A673 (cell line): ENCODE data around the gene PTPN23. TPM values are rescaled to one million over a fixed set of nuclear protein-coding genes. Genes with fewer than 3 reads are reported as not detected.
A peak's percentile ranks its signal among the peaks of the same experiment; 100 is the strongest.

Source experiments
- BruUV-seq: library from RNA; stranded (reverse); fragments of 400-500 nt; replicated peaks from 2 replicates; lab custom pipeline; 2021; lab: Mats Ljungman, UMichigan
- CTCF ChIA-PET: fragments of 300-600 bp; sonication (Branson Sonifier 250); formaldehyde crosslinking; loops from one replicate; lab custom pipeline; 2022; ENCODE audit warnings: antibody characterized with exemption; lab: Charles Lee
- POLR2A ChIA-PET: fragments of 300-600 bp; sonication (Branson Sonifier 250); formaldehyde crosslinking; loops from one replicate; lab custom pipeline; 2022; ENCODE audit warnings: antibody characterized with exemption; ENCODE audit not compliant: low non-redundant PET; lab: Charles Lee
- DNase-seq: peaks from one replicate; pipeline ENCODE4 v3.0.0-alpha.2; 2015; ENCODE audit warnings: low spot score
- H3K27ac ChIP-seq: fragments of 200-600 bp; sonication (generic); 2 replicates; pipeline ENCODE4 v1.5.1; 2016; ENCODE audit warnings: mixed run types, low read depth, mild to moderate bottlenecking, mixed read lengths, antibody characterized with exemption, low read length; ENCODE audit not compliant: poor library complexity, severe bottlenecking
- H3K27me3 ChIP-seq: fragments of 200-600 bp; sonication (generic); replicated peaks from 2 replicates; pipeline ENCODE4 v1.6.1; 2017; ENCODE audit warnings: mixed run types, low read depth, mild to moderate bottlenecking, mixed read lengths, antibody characterized with exemption, low read length; ENCODE audit not compliant: insufficient read depth, poor library complexity
- H3K36me3 ChIP-seq: fragments of 200-600 bp; sonication (generic); 2 replicates; pipeline ENCODE4 v1.6.1; 2016; ENCODE audit warnings: mixed run types, mild to moderate bottlenecking, mixed read lengths, antibody characterized with exemption, low read length; ENCODE audit not compliant: insufficient read depth, poor library complexity, severe bottlenecking
- H3K4me1 ChIP-seq: fragments of 200-600 bp; sonication (generic); 2 replicates; pipeline ENCODE4 v1.6.1; 2017; ENCODE audit warnings: mixed run types, mild to moderate bottlenecking, mixed read lengths, antibody characterized with exemption, low read length; ENCODE audit not compliant: insufficient read depth, poor library complexity, severe bottlenecking
- H3K4me3 ChIP-seq: fragments of 200-600 bp; sonication (generic); 2 replicates; pipeline ENCODE4 v1.5.1; 2016; ENCODE audit warnings: low read depth, mixed run types, mild to moderate bottlenecking, mixed read lengths, low read length; ENCODE audit not compliant: poor library complexity, severe bottlenecking
- H3K9me3 ChIP-seq: fragments of 200-600 bp; sonication (generic); 2 replicates; pipeline ENCODE4 v1.6.1; 2016; ENCODE audit warnings: mixed run types, low read depth, mild to moderate bottlenecking, mixed read lengths, antibody characterized with exemption, low read length; ENCODE audit not compliant: poor library complexity, severe bottlenecking
- EZH2 ChIP-seq: fragments of 200-600 bp; sonication (generic); IDR thresholded peaks from 2 replicates; pipeline ENCODE4 v1.6.1; 2017; ENCODE audit warnings: borderline replicate concordance, low read depth, mild to moderate bottlenecking, mixed read lengths, antibody characterized with exemption, low read length; ENCODE audit not compliant: poor library complexity, severe bottlenecking
- intact Hi-C: fragments of 100-400 bp; cut with micrococcal nuclease; formaldehyde crosslinking; loops from one replicate; pipeline ENCODE4 v1.10.0; 2022; ENCODE audit not compliant: unreplicated experiment
- total RNA-seq: library from RNA; stranded (reverse); gene quantifications from 2 replicates; pipeline ENCODE4 v1.2.3, GENCODE V29; 2021
- TF ChIP-seq, protein P1 (sequence below): fragments of 300-800, 200-600 bp; sonication (generic); conservative IDR thresholded peaks from 2 replicates; pipeline ENCODE4 v1.5.1; 2017; ENCODE audit warnings: low read depth, mild to moderate bottlenecking, antibody characterized with exemption, low read length, moderate library complexity, mixed read lengths

PTPN23 gene
- total RNA-seq, 1 experiment from 2014 or later, result 24.0 TPM

DNA sequence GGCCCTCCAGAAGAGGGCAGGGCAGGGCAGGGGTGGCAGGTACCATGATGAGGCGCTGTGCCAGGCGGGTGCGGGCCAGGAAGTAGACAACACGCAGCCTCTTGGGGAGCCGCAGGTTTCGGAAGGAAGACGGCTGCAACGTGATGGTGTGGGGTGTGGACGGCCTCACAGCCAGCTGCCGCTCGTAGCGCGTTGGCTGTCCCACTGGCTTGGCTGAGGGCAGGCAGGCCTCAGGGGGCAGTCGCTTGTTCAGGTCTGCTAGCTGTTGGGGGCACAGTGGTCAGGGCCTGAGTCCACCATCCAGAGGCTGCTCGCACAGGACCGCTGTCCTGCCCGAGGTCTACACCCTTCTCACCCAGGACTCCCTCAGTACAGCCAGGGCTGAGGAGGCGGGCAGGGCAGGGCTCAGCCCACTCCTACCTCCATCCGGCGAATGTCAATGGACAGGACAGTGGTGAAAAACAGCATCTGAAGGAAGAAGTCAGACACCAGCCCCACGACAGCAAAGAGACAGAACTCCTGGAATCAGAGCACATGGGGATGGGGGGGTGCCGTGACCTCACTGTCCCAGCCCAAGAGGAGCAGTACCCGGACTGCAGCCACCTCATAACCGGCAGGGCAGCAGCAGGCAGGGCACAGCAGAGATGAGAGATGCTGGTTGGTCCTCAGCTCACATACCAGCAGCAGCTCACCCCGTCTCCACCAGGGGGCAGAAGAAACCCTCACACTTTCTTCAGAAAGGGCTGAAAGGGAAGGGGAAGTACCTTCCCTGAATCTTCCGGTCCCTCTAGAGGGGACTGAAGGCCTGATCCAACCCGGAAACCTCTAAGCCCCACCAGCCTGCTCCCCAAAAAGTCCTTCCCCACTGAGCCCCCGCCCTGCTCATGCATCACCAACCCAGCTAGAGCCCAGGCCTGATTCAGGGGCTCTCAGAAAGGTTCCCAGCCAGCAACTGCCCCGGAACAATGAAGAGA lies 40.0 kb downstream of the PTPN23 start:
- intact Hi-C loops, result loop anchor here (2.0 to 5.0 kb wide), 2 partner anchors 57 to 368 kb away; partner anchors contain the start of gene SCAP
- CTCF ChIA-PET, result interaction anchor here (0.5 to 1.0 kb wide), 5 partner anchors 55 to 417 kb away, joined by 3 to 5 read pairs (median 3); partner anchors contain the start of gene SCAP

DNA sequence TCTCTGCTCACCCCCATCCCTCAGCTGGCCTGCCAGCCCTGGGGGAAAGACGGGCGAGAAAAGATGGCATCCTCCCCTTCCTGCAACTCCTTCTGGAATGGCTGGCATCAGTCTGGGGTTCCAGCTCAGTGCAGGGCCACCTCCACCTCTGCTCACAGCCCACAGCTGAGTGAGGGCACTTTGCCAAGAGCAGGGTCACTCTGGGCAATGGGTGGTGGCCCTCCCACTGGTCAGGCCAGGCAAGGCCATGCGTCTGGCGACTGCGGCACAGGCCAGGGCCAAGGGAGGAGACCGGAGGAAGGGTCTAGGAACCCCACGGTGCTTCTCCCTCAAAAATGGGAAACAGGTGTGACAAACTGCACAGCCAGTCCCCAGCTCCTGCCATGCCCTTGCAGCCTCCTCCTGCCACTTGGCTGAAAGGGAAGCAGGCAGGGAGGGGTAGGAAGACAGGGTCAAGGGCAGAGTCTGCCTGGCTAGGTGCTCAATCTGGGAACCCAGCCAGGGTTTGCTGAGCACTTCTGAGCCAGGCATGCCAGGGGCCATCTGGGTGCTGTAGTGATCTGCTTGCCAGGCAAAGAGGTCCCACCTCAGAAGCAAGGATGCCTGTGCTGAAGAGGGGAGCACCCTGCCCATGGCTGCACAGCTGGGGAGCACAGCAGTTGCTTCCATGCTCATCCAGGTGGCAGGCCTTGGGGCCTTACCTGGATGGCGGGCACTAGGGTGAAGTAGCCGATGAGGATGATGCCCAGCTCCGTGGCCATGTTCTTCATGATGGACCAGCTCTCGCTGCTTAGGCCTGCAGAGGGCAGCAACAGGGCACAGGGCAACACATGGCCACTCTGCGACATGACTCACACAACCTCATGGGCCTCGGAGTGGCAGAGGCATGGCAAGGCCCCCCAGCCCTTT lies 41.2 kb downstream of the PTPN23 start:
- intact Hi-C loops, result loop anchor here (2.0 to 5.0 kb wide), 2 partner anchors 55 to 367 kb away; partner anchors contain the start of gene SCAP
- H3K27me3 ChIP-seq, result no peaks in the 10 kb centered on the region
- H3K36me3 ChIP-seq, result peaks cover 5% of the 10 kb centered on the region
- H3K9me3 ChIP-seq, result no peaks in the 10 kb centered on the region
- H3K27ac ChIP-seq, result peak overlapping the region; percentile 59
- ChIA-PET CTCF (interaction anchor here (0.5 to 0.6 kb wide), 2 partner anchors 35 to 61 kb away, joined by 4 to 5 read pairs; no protein-coding TSS in a partner anchor), POLR2A (no interaction called here)
- no peak for DNase-seq
- H3K4me1 ChIP-seq, result no peaks in the 10 kb centered on the region
- BruUV-seq, result no TSS peak
- H3K4me3 ChIP-seq, result no peak overlapping the region
- TF ChIP-seq EZH2, result no peak
- TF ChIP-seq, protein P1, sequence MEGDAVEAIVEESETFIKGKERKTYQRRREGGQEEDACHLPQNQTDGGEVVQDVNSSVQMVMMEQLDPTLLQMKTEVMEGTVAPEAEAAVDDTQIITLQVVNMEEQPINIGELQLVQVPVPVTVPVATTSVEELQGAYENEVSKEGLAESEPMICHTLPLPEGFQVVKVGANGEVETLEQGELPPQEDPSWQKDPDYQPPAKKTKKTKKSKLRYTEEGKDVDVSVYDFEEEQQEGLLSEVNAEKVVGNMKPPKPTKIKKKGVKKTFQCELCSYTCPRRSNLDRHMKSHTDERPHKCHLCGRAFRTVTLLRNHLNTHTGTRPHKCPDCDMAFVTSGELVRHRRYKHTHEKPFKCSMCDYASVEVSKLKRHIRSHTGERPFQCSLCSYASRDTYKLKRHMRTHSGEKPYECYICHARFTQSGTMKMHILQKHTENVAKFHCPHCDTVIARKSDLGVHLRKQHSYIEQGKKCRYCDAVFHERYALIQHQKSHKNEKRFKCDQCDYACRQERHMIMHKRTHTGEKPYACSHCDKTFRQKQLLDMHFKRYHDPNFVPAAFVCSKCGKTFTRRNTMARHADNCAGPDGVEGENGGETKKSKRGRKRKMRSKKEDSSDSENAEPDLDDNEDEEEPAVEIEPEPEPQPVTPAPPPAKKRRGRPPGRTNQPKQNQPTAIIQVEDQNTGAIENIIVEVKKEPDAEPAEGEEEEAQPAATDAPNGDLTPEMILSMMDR, result no peak

More for the DNA sequence above, 40.0 kb downstream of the PTPN23 start:
- Histone ChIP-seq H3K36me3 (peaks cover 5% of the 10 kb centered on the region), H3K4me3 (no peak overlapping the region), H3K9me3 (no peaks in the 10 kb centered on the region), H3K27ac (peak overlapping the region; percentile 59), H3K4me1 (no peaks in the 10 kb centered on the region), H3K27me3 (no peaks in the 10 kb centered on the region)
- BruUV-seq, result no TSS peak
- TF ChIP-seq EZH2, result no peak
- TF ChIP-seq, protein P1, result peak; percentile 76
- POLR2A ChIA-PET, result no interaction called here
- peak; percentile 87 for DNase-seq

DNA sequence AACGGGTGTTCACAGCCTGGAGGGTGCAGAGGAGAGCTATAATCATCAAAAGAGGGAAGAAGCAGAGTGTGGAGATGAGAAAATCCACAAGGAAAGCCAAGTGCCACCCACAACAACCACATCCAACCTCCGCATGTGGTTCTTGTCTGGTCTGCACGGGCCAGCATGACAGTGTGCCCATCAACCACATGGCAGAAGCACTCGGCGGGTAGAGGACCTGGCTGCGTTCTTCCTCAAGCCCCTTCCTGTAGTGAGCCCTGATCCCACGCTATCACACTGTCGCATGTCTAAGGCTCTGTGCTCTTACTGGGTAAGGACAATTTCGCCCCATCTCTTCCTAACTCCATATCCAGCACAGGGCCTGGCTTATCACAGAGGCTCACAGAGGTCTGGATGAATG lies 41.9 kb downstream of the PTPN23 start:
- no peak for DNase-seq
- ChIA-PET POLR2A (no interaction called here), CTCF (no interaction called here)
- H3K9me3 ChIP-seq, result no peaks in the 10 kb centered on the region
- no peak overlapping the region for H3K27ac ChIP-seq
- H3K36me3 ChIP-seq, result peaks cover 5% of the 10 kb centered on the region
- H3K27me3 ChIP-seq, result no peaks in the 10 kb centered on the region
- TF ChIP-seq, protein P1, result no peak
- TF ChIP-seq EZH2, result no peak
- no TSS peak for BruUV-seq
- no peaks in the 10 kb centered on the region for H3K4me1 ChIP-seq
- no peak overlapping the region for H3K4me3 ChIP-seq
- intact Hi-C loops, result loop anchor here (5.0 kb wide), 1 partner anchor 55 kb away; the partner anchor contains the start of gene SCAP
